ES-I3 (cell line): ENCODE results near the gene SETD2.

ENCODE experiments used
- H3K36me3 ChIP-seq: 2 replicates; pipeline ENCODE4 v1.6.1; 2013; ENCODE audit warnings: mild to moderate bottlenecking, low read length, control low read depth, moderate library complexity; ENCODE audit not compliant: insufficient read depth
- H3K4me1 ChIP-seq: 2 replicates; pipeline ENCODE4 v1.6.1; 2013; ENCODE audit warnings: mild to moderate bottlenecking, control low read depth, low read length; ENCODE audit not compliant: insufficient read depth
- H3K9ac ChIP-seq: 2 replicates; pipeline ENCODE4 v1.6.1; 2013; ENCODE audit warnings: low read depth, mild to moderate bottlenecking, low read length, moderate library complexity
- H3K9me3 ChIP-seq: 2 replicates; pipeline ENCODE4 v1.6.1; 2013; ENCODE audit warnings: mild to moderate bottlenecking, low read length, moderate library complexity; ENCODE audit not compliant: control insufficient read depth, insufficient read depth

SETD2 gene

GRCh38 chr3:46981932-46982471, 181.9 kb downstream of the SETD2 start:
- Histone ChIP-seq H3K9me3 (no peaks in the 10 kb centered on the region), H3K36me3 (no peaks in the 10 kb centered on the region), H3K4me1 (peaks cover 17% of the 10 kb centered on the region), H3K9ac (no peak overlapping the region)

- Histone ChIP-seq H3K36me3 (no peaks in the 10 kb centered on the region), H3K4me1 (peaks cover 11% of the 10 kb centered on the region), H3K9me3 (no peaks in the 10 kb centered on the region), H3K9ac (peak overlapping the region; percentile 99; the same call in 1 of the 2 replicates)
These were observed 183.9 kb downstream of the SETD2 start for GRCh38 chr3:46979958-46980497.

DNA sequence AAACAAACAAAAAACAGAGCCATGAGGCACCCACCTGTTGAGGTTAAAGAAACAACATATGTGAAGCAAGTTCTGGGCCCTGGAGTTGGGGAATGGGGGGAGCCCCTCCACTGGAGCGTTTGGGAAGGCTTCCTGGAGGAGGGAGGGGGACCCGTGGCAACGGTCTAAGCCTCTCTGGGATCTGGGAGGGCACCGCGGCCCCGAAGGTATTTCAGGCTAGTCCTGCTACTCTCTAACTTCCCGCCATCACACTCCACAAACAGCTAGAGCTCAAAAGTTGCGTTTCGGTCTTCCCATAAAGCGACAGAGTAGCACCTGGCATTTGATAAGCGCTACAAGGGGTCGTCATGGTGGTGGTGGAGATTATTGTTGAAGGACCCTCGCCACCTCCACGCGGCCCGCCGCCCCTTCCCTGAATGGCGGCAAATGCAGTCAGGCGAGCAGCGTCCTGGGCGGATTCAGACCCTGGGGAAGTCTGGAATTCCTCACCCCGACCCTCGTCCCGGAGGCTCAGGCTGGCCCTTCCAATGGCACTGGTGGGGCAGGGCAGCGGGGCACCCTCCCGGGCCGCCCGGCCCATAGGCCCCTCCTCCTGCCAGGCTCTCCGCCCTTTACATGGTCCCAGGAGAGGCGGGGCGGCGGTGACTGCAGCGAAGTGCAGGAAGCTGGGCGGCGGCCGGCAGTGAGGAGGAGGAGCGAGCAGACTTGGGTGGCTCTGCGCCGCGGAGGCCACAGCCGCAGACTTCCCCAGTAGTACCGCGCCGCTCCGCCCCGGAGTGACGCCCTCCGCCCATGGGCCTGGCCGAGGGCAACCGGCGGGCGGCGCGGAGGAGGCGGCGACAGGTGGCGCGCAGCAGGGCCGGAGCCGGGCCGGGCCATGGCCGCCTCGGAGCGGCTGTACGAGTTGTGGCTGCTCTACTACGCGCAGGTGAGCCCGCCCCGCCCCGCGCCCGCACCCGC, 184.6 kb downstream of the SETD2 start, which contains the start of gene NBEAL2:
Gene NBEAL2 (plus strand): TSS at position 682 of the 960 bp plus-strand sequence. CDS start 196 bp downstream, at position 878.
- H3K9me3 ChIP-seq, result no peaks in the 10 kb centered on the region
- peak within 1 kb of the TSS; percentile 99 for H3K9ac ChIP-seq
- H3K4me1 ChIP-seq, result peaks cover 11% of the 10 kb centered on the region
- H3K36me3 ChIP-seq, result peaks cover 3% of the 10 kb centered on the region; the same call in 1 of the 2 replicates

GRCh38 chr3:46978381-46978780, 185.5 kb downstream of the SETD2 start:
- Histone ChIP-seq H3K36me3 (peaks cover 3% of the 10 kb centered on the region; the same call in 1 of the 2 replicates), H3K9me3 (no peaks in the 10 kb centered on the region), H3K4me1 (peaks cover 11% of the 10 kb centered on the region), H3K9ac (no peak overlapping the region)

DNA sequence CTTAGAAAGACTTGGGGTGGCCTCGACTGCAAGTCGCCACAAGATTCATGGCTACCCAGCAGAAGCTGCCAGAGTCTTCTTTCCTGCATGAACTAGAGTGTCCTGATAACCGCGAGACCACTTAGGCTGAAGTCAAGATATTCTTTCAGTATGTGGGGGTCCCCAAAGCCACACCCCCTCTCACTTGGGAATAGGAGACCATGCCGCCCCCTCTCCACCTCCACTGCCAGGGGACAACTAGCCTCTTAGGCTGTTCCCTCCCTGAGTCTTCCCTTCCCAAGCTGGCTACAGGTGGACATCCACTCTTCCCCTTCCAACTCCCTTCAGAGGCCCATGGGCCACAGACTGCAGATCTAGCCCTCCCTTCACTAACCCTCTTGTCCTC, 186.1 kb downstream of the SETD2 start:
- Histone ChIP-seq H3K9me3 (no peaks in the 10 kb centered on the region), H3K4me1 (peaks cover 11% of the 10 kb centered on the region), H3K36me3 (peaks cover 3% of the 10 kb centered on the region; the same call in 1 of the 2 replicates), H3K9ac (no peak overlapping the region)

GRCh38 chr3:46976326-46977190, 187.4 kb downstream of the SETD2 start, which contains the start of gene CCDC12:
Gene CCDC12, minus strand, starts transcription at chr3:46976745. Its CDS starts 13 bp downstream, at chr3:46976732.
- H3K4me1 ChIP-seq, result peaks cover 5% of the 10 kb centered on the region; the same call in 1 of the 2 replicates
- H3K36me3 ChIP-seq, result peaks cover 3% of the 10 kb centered on the region; the same call in 1 of the 2 replicates
- peak within 1 kb of the TSS; percentile 92 for H3K9ac ChIP-seq
- no peaks in the 10 kb centered on the region for H3K9me3 ChIP-seq

- Histone ChIP-seq H3K9me3 (no peaks in the 10 kb centered on the region), H3K9ac (no peak overlapping the region), H3K36me3 (peaks cover 3% of the 10 kb centered on the region; the same call in 1 of the 2 replicates), H3K4me1 (no peaks in the 10 kb centered on the region)
These were observed 189.3 kb downstream of the SETD2 start for GRCh38 chr3:46974421-46975171.

- Histone ChIP-seq H3K9ac (no peak overlapping the region), H3K36me3 (peaks cover 3% of the 10 kb centered on the region; the same call in 1 of the 2 replicates), H3K4me1 (no peaks in the 10 kb centered on the region), H3K9me3 (no peaks in the 10 kb centered on the region)
These were observed 191.5 kb downstream of the SETD2 start for GRCh38 chr3:46972396-46972795.

- Histone ChIP-seq H3K36me3 (peaks cover 3% of the 10 kb centered on the region; the same call in 1 of the 2 replicates), H3K9ac (no peak overlapping the region), H3K4me1 (no peaks in the 10 kb centered on the region; the same call in 1 of the 2 replicates), H3K9me3 (no peaks in the 10 kb centered on the region)
These were observed 192.2 kb downstream of the SETD2 start for GRCh38 chr3:46971742-46972141.

- Histone ChIP-seq H3K9ac (no peak overlapping the region), H3K9me3 (no peaks in the 10 kb centered on the region), H3K36me3 (peaks cover 3% of the 10 kb centered on the region; the same call in 1 of the 2 replicates), H3K4me1 (no peaks in the 10 kb centered on the region; the same call in 1 of the 2 replicates)
These were observed 192.8 kb downstream of the SETD2 start for GRCh38 chr3:46971151-46971550.

DNA sequence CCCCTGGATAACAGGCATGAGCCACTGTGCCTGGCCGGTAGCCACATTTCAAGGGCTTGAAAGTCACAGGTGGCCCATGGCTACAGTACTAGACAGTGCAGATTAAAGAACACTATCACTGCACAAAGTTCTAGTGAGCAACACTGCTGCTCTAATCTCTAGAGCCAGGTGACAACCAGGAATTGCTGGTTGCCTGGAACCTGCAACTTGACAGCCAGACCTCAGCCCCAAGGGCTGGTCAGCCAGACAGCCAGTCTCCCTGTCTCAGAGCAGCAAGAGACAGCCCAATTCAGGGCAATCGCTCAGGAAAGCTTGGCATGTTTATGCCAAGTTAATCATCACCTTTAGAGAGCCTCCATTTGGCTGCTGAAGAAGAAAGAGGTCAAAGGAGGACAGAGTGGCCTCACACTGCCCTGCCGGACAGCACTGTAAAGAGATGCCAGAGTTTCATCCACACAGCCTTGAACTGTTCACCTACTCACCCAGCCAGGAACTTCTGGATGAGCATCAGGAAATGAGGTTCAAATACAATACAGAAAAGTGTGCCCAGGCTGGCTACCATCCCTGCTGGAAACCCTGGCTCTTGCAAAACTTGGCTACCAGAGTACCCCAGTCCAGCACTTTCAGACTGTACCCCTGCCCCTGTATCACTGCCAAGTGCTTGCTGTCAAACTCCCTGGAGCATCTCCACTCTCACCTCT, 193.4 kb downstream of the SETD2 start:
- H3K9ac ChIP-seq, result no peak overlapping the region
- peaks cover 3% of the 10 kb centered on the region; the same call in 1 of the 2 replicates for H3K36me3 ChIP-seq
- no peaks in the 10 kb centered on the region; the same call in 1 of the 2 replicates for H3K4me1 ChIP-seq
- H3K9me3 ChIP-seq, result no peaks in the 10 kb centered on the region

GRCh38 chr3:46968783-46969428, 195.0 kb downstream of the SETD2 start:
- no peaks in the 10 kb centered on the region; the same call in 1 of the 2 replicates for H3K4me1 ChIP-seq
- H3K9ac ChIP-seq, result no peak overlapping the region
- H3K36me3 ChIP-seq, result no peaks in the 10 kb centered on the region; the same call in 1 of the 2 replicates
- no peaks in the 10 kb centered on the region for H3K9me3 ChIP-seq
